Calu3 (cell line): Measurements from ENCODE around the gene RGS13. TPM values are rescaled to one million over a fixed set of nuclear protein-coding genes. Genes with fewer than 3 reads are reported as not detected.

Experiments used
- BruUV-seq: library from RNA; stranded (reverse); fragments of 400-500 nt; replicated peaks from 2 replicates; lab custom pipeline; 2021; lab: Mats Ljungman, UMichigan
- CTCF ChIA-PET: fragments of 300-600 bp; sonication (Branson Sonifier 250); formaldehyde crosslinking; loops from one replicate; lab custom pipeline; 2022; ENCODE audit warnings: antibody characterized with exemption; lab: Charles Lee
- DNase-seq: peaks from one replicate; pipeline ENCODE4 v3.0.0; 2022
- H3K27ac Mint-ChIP-seq: one replicate; pipeline ENCODE4 v1.8.0; 2022; ENCODE audit warnings: mixed read lengths; ENCODE audit not compliant: unreplicated experiment
- H3K27me3 Mint-ChIP-seq: one replicate; pipeline ENCODE4 v1.8.0; 2022; ENCODE audit warnings: mixed read lengths; ENCODE audit not compliant: unreplicated experiment
- H3K36me3 Mint-ChIP-seq: one replicate; pipeline ENCODE4 v1.8.0; 2022; ENCODE audit warnings: mild to moderate bottlenecking, moderate library complexity, mixed read lengths; ENCODE audit not compliant: insufficient read depth, unreplicated experiment
- H3K4me1 Mint-ChIP-seq: one replicate; pipeline ENCODE4 v1.8.0; 2022; ENCODE audit warnings: mild to moderate bottlenecking, low read depth, mixed read lengths; ENCODE audit not compliant: unreplicated experiment
- H3K4me3 Mint-ChIP-seq: one replicate; pipeline ENCODE4 v1.8.0; 2022; ENCODE audit warnings: mild to moderate bottlenecking, low read depth, moderate library complexity, mixed read lengths; ENCODE audit not compliant: unreplicated experiment
- H3K9me3 Mint-ChIP-seq: one replicate; pipeline ENCODE4 v1.8.0; 2022; ENCODE audit warnings: low read depth, mixed read lengths; ENCODE audit not compliant: unreplicated experiment
- intact Hi-C: fragments of 100-400 bp; cut with micrococcal nuclease; formaldehyde crosslinking; loops from one replicate; pipeline ENCODE4 v1.10.0; 2022; ENCODE audit not compliant: unreplicated experiment
- total RNA-seq: library from RNA; stranded (reverse); gene quantifications from 2 replicates; pipeline ENCODE4 v1.2.3, GENCODE V29; 2022
- TF ChIP-seq, protein P1 (sequence below): fragments of 200-600 bp; IDR thresholded peaks from one replicate; pipeline ENCODE4 v1.8.0; 2022; ENCODE audit warnings: antibody characterized with exemption; ENCODE audit not compliant: unreplicated experiment

The RGS13 gene
- total RNA-seq, 1 experiment from 2014 or later, result not detected

DNA sequence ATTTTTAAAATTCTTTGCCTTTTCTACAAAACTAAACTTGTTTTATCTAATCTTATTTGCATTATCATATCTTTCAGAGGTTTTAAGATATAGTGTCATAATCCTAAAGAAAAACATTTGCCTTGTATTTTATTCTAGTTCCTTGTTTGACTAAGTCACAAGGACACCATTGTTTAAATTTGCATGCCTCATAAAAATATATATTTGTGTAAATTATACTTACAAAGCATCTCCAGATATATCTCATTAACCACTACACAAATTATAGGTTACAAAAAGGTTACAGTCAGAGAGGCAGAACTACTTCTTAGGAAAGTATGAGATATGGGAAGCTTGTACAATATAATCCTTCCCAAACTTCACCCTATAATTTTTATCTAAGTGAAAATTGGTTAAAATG is 4.2 kb upstream of the RGS13 start:
- TF ChIP-seq, protein P1, sequence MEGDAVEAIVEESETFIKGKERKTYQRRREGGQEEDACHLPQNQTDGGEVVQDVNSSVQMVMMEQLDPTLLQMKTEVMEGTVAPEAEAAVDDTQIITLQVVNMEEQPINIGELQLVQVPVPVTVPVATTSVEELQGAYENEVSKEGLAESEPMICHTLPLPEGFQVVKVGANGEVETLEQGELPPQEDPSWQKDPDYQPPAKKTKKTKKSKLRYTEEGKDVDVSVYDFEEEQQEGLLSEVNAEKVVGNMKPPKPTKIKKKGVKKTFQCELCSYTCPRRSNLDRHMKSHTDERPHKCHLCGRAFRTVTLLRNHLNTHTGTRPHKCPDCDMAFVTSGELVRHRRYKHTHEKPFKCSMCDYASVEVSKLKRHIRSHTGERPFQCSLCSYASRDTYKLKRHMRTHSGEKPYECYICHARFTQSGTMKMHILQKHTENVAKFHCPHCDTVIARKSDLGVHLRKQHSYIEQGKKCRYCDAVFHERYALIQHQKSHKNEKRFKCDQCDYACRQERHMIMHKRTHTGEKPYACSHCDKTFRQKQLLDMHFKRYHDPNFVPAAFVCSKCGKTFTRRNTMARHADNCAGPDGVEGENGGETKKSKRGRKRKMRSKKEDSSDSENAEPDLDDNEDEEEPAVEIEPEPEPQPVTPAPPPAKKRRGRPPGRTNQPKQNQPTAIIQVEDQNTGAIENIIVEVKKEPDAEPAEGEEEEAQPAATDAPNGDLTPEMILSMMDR, result no peak
- H3K27me3 Mint-ChIP-seq, result no peaks in the 10 kb centered on the region
- intact Hi-C loops, result loop anchor here (5.0 kb wide), 4 partner anchors 71 to 176 kb away; partner anchors contain the start of gene RGS2
- no TSS peak for BruUV-seq
- peak overlapping the region; percentile 58 for H3K27ac Mint-ChIP-seq
- CTCF ChIA-PET, result interaction anchor here (0.7 kb wide), 1 partner anchor 169 kb away, joined by 3 read pairs; no protein-coding TSS in a partner anchor
- peaks cover 40% of the 10 kb centered on the region for H3K4me1 Mint-ChIP-seq
- H3K36me3 Mint-ChIP-seq, result no peaks in the 10 kb centered on the region
- H3K4me3 Mint-ChIP-seq, result no peak overlapping the region
- DNase-seq, result no peak
- no peaks in the 10 kb centered on the region for H3K9me3 Mint-ChIP-seq

DNA sequence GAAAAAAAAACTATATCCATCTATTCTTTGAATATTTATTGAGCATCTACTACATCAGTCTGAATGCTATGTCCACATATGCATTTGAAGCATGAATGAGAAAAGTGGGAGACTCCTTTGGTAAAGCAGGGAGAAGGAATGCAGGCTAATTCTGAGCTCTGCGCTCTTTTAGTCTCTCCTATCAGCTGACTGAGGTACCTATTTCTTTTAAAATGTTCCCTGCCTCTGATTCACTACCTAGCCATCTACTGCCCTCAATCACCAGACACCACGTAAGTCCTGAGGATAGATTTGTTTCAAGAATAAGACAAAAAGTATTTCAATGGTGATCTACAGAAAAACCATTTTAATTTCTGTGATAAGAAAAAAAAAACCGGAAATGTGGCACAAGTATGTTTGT is 3.8 kb upstream of the RGS13 start:
- H3K27me3 Mint-ChIP-seq, result no peaks in the 10 kb centered on the region
- no peak overlapping the region for H3K27ac Mint-ChIP-seq
- TF ChIP-seq, protein P1, result no peak
- CTCF ChIA-PET, result interaction anchor here (0.7 kb wide), 1 partner anchor 169 kb away, joined by 3 read pairs; no protein-coding TSS in a partner anchor
- H3K36me3 Mint-ChIP-seq, result no peaks in the 10 kb centered on the region
- H3K9me3 Mint-ChIP-seq, result no peaks in the 10 kb centered on the region
- no peak for DNase-seq
- H3K4me3 Mint-ChIP-seq, result no peak overlapping the region
- BruUV-seq, result no TSS peak
- H3K4me1 Mint-ChIP-seq, result peaks cover 36% of the 10 kb centered on the region
- intact Hi-C loops, result loop anchor here (5.0 kb wide), 4 partner anchors 70 to 175 kb away; partner anchors contain the start of gene RGS2

DNA sequence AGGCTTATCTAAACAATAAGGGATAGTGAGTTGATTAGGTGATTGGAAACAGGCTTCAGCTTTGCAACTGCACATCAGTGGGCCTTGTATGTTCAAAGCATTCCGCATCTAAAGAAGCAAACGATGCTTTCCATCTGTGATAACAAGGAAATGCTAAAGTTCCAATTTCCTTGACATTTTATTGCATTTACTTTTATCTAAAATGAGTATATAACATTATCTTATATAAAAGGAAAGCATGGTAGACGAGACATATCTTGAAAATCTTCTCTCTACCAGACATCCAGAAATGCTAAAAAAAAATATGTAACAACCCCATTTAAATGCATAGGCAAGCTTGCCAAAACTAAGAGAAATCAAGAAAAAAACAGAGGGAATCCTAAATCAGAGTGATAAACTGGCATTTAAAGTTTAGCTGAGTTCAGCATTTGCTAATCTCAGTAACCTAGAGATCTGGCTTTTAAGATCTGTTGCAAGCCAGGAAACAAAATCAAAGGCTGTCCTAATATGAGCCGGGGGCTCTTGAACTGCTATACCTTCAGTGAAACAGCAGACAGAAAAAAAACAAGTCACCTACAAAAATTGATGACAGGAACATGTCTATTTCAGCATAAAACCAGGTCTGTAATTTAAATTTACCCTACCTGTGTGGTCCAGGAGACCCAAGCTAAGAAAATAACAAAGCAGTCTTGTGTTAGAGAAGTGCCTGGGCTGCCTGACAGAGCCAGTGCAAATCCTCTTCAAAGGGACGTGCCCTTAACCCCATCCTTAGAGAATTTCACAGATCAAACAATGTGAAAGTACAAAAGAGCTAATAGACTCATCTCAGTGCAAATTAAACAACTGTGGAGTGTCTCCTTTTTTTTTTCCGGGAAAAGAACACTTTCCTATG is 3.1 kb upstream of the RGS13 start:
- Mint-ChIP-seq H3K4me1 (peaks cover 35% of the 10 kb centered on the region), H3K9me3 (no peaks in the 10 kb centered on the region), H3K4me3 (no peak overlapping the region), H3K27ac (no peak overlapping the region), H3K36me3 (no peaks in the 10 kb centered on the region), H3K27me3 (no peaks in the 10 kb centered on the region)
- TF ChIP-seq, protein P1, result no peak
- BruUV-seq, result no TSS peak
- no peak for DNase-seq
- CTCF ChIA-PET, result interaction anchor here (0.7 kb wide), 1 partner anchor 170 kb away, joined by 3 read pairs; no protein-coding TSS in a partner anchor
- intact Hi-C loops, result loop anchor here (5.0 kb wide), 4 partner anchors 69 to 174 kb away; partner anchors contain the start of gene RGS2

DNA sequence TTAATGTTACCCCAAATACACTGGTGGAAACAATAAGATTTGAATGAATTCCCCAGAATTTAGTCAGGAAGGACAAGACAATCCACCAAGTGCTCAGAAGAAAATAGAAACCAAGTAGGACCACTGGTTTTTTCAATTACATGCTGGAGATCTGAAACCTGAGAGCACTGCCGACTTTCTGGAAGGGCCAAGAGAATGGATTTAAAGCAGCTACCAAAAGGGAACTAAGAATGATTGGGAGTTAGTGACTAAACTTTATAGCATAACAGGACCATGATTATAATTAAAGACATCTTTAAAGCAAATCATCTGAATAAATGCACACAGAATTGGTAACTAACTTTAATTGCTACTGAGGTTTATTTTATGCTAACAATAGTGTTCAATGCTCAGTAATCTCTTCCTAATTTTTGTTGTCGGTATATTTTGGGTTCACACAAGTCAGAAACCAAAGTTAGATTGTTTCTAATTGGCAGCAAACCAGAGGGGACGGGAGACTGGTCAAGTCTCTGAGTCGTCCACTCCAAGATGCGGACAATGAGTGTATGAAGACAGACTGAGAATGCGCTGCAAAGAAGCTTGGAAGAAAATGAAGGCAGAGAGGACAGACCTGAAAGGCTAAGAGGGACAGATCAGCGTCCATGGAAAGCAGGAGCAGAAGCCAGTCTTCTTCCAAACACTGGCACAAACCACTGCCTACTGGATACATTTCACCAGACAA is 2.3 kb upstream of the RGS13 start:
- Mint-ChIP-seq H3K27ac (no peak overlapping the region), H3K4me3 (no peak overlapping the region), H3K9me3 (no peaks in the 10 kb centered on the region), H3K36me3 (no peaks in the 10 kb centered on the region), H3K4me1 (peaks cover 35% of the 10 kb centered on the region), H3K27me3 (no peaks in the 10 kb centered on the region)
- no TSS peak for BruUV-seq
- TF ChIP-seq, protein P1, result no peak
- intact Hi-C loops, result loop anchor here (5.0 kb wide), 4 partner anchors 69 to 174 kb away; partner anchors contain the start of gene RGS2
- CTCF ChIA-PET, result no interaction called here
- no peak for DNase-seq
